Uterus (tissue), 4 donors: ENCODE results near the gene SOAT1. TPM values are rescaled to one million over a fixed set of nuclear protein-coding genes. Genes with fewer than 3 reads are reported as not detected.
"Not testable (repeated sequence)": the region's sequence is repeated elsewhere in the genome, so short reads cannot be mapped to it uniquely, and the experiment has no call there.

Experiments
- DNase-seq, 2 donors: peaks; one replicate each; pipeline ENCODE4 v3.0.0-alpha.2; 2019 to 2020
- H3K27ac ChIP-seq, 2 donors: fragments of 200-600 bp; sonication (generic); 1 replicate in 1 of 2; 2 replicates in 1 of 2; pipeline ENCODE4 v1.5.1; 2016 to 2018
- H3K27me3 ChIP-seq, 2 donors: fragments of 200-600 bp; sonication (generic); one replicate each; pipeline ENCODE4 v1.5.1; 2018 to 2019; ENCODE audit warnings: control low read depth in 1 of 2
- H3K36me3 ChIP-seq, 2 donors: fragments of 200-600 bp; sonication (generic); one replicate each; pipeline ENCODE4 v1.5.1; 2019; ENCODE audit warnings: control low read depth in 1 of 2
- H3K4me1 ChIP-seq, 2 donors: fragments of 200-600 bp; sonication (generic); one replicate each; pipeline ENCODE4 v1.5.1; 2018 to 2019; ENCODE audit warnings: control low read depth in 1 of 2
- H3K4me3 ChIP-seq, 2 donors: fragments of 200-600 bp; sonication (generic); 1 replicate in 1 of 2; 2 replicates in 1 of 2; pipeline ENCODE4 v1.5.1; 2018 to 2019; ENCODE audit warnings: mild to moderate bottlenecking in 1 of 2
- H3K9me3 ChIP-seq, 2 donors: fragments of 200-600 bp; sonication (generic); one replicate each; pipeline ENCODE4 v1.5.1; 2019; ENCODE audit warnings: control low read depth in 1 of 2
- POLR2A ChIP-seq, 2 donors: fragments of 450-650 bp; IDR thresholded peaks; one replicate each; pipeline ENCODE4 v1.6.1; 2016; ENCODE audit warnings: antibody characterized with exemption in 2 of 2, mild to moderate bottlenecking in 1 of 2, moderate library complexity in 1 of 2
- intact Hi-C: fragments of 100-400 bp; cut with DNase I; formaldehyde crosslinking; loops from one replicate; pipeline ENCODE4 v1.15.1; 2023; ENCODE audit warnings: low total_unique reads
- total RNA-seq, 4 donors: library from RNA; depleted of rRNA in 3 of 4; stranded (reverse); fragments of >200 nt in 3 of 4; gene quantifications; one replicate each; pipeline versions ENCODE4 v1.1.0 to v1.2.4, GENCODE V29; 2014 to 2023
- TF ChIP-seq, protein P1 (sequence below), 4 experiments: fragments of 200-600 bp in 2 of 4; fragments of 450-650 bp in 2 of 4; sonication (generic) in 2 of 4; IDR thresholded peaks; one replicate each; pipeline ENCODE4 v1.5.1; 2016 to 2019; ENCODE audit warnings: antibody characterized with exemption in 4 of 4, mild to moderate bottlenecking in 2 of 4, moderate library complexity in 1 of 4
- donor health status: DM: yes; HTN: yes; CAD: no.

Gene SOAT1
- total RNA-seq, 4 donors from 2014 or later = 4.9 to 34.6 (median 18.4) TPM

DNA sequence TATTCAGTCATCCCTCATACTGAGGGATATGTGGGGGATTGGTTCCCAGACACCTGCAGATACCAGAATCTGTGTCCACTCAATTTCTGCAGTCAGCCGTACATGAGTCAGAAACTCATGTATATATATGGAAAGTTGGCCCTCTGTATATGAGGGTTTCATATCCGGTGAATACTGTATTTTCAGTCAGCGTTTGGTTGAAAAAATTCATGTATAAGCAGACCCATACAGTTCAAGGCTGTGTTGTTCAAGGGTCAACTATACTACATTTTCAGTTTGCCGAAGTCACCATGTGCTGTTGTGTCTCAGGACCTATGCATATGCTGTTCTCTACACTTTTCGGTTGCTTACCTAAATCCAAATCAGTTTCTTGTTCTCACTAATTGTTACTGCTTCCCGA lies 82.6 kb downstream of the SOAT1 start:
- intact Hi-C loops = no loop called here
- TF ChIP-seq POLR2A (IDR thresholded peaks at IDR 0.05) = no peak
- TF ChIP-seq, protein P1, sequence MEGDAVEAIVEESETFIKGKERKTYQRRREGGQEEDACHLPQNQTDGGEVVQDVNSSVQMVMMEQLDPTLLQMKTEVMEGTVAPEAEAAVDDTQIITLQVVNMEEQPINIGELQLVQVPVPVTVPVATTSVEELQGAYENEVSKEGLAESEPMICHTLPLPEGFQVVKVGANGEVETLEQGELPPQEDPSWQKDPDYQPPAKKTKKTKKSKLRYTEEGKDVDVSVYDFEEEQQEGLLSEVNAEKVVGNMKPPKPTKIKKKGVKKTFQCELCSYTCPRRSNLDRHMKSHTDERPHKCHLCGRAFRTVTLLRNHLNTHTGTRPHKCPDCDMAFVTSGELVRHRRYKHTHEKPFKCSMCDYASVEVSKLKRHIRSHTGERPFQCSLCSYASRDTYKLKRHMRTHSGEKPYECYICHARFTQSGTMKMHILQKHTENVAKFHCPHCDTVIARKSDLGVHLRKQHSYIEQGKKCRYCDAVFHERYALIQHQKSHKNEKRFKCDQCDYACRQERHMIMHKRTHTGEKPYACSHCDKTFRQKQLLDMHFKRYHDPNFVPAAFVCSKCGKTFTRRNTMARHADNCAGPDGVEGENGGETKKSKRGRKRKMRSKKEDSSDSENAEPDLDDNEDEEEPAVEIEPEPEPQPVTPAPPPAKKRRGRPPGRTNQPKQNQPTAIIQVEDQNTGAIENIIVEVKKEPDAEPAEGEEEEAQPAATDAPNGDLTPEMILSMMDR (IDR thresholded peaks at IDR 0.05) = no peak

DNA sequence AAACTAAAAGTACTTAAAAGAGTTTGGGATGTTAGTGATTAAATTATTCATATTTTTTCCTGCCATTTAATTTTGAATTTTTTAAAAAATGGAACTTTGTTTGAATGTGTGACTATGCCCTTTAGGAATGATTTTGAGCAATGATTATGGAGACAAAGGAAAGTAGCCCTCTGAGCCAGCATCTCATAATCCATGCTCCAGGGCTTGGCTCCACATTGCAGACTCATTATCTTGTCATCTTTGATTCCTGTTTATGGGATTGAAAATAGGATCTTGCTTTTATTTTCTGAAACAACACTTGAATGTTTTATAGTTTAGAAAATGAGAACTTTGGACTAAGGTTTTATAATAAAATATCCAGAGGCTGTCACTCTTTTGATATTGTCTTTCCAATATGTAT lies 86.7 kb downstream of the SOAT1 start:
- Histone ChIP-seq H3K9me3 (no peaks in the 10 kb centered on the region), H3K4me3 (no peak overlapping the region), H3K4me1 (no peaks in the 10 kb centered on the region), H3K36me3 (no peaks in the 10 kb centered on the region), H3K27ac (no peak overlapping the region), H3K27me3 (no peaks in the 10 kb centered on the region)
- intact Hi-C loops = no loop called here
- TF ChIP-seq POLR2A (IDR thresholded peaks at IDR 0.05) = no peak
- TF ChIP-seq, protein P1 (IDR thresholded peaks at IDR 0.05) = no peak
- DNase-seq = no peak

More for the DNA sequence above, 82.6 kb downstream of the SOAT1 start:
- no peaks in the 10 kb centered on the region for H3K27me3 ChIP-seq
- no peaks in the 10 kb centered on the region for H3K36me3 ChIP-seq
- DNase-seq = no peak
- no peak overlapping the region for H3K4me3 ChIP-seq
- no peaks in the 10 kb centered on the region for H3K4me1 ChIP-seq
- H3K27ac ChIP-seq = no peak overlapping the region
- no peaks in the 10 kb centered on the region for H3K9me3 ChIP-seq

DNA sequence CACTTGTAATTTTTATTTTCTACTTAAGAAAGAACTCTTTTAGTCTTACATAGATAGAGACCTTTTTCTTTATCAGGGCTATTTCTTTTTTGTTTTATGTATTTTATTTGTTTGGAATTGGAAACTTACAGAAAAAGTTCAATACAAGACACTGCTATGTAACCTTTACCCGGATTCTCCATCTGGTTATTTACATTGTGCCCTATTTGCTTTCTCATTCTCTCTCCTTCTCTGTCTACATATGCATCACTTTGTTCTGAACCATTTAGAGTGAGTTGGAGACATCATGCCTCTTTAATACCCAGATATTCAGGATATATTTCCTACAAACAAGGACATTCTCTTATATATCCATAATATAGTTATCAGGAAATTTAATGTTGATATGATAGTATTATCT lies 90.4 kb downstream of the SOAT1 start:
- Histone ChIP-seq H3K27me3 (no peaks in the 10 kb centered on the region), H3K27ac (no peak overlapping the region), H3K9me3 (no peaks in the 10 kb centered on the region), H3K36me3 (no peaks in the 10 kb centered on the region), H3K4me1 (no peaks in the 10 kb centered on the region), H3K4me3 (no peak overlapping the region)
- TF ChIP-seq, protein P1 (IDR thresholded peaks at IDR 0.05) = no peak
- no peak for TF ChIP-seq POLR2A (IDR thresholded peaks at IDR 0.05)
- intact Hi-C loops = no loop called here
- DNase-seq = no peak

DNA sequence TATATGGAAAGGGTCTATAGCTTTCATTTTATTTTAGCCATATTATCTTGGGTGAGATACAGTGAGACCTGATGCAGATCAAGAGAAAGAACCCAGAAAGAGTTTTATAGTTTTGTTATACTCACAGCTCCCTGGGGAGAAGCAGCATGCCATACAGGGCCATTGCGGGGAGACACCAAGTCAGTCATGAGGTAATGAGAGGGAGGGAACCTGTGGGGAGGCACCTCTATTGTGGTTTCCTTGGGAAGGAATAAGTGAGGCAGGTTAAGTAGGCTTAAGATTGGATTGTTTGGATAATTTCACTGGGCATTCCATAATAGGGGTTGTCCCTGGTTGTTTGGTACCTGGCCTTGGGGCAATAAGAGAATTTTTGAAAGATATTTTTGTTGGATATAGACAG lies 91.9 kb downstream of the SOAT1 start:
- H3K9me3 ChIP-seq = no peaks in the 10 kb centered on the region
- intact Hi-C loops = no loop called here
- H3K4me3 ChIP-seq = no peak overlapping the region
- no peak overlapping the region for H3K27ac ChIP-seq
- H3K4me1 ChIP-seq = no peaks in the 10 kb centered on the region
- TF ChIP-seq POLR2A (IDR thresholded peaks at IDR 0.05) = no peak
- TF ChIP-seq, protein P1 (IDR thresholded peaks at IDR 0.05) = no peak
- no peaks in the 10 kb centered on the region for H3K36me3 ChIP-seq
- no peak for DNase-seq
- no peaks in the 10 kb centered on the region for H3K27me3 ChIP-seq

DNA sequence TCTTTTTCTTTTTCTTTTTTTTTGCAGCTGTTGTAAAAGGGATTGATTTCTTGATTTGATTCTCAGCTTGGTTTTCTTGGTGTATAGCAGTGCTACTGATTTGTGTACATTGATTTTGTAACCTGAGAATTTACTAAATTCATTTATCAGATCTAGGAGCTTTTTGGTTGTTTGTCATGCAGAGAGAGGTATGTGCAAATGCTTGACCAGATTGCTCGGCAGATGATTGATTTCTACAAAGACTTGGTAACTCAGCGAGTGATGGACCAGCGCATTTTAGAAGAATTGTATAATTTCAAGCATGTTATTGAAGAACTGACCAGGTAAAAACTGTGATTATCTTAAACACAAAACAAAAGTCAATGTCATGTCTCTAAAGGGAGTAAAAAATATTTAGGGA lies 100.1 kb downstream of the SOAT1 start:
- TF ChIP-seq POLR2A (IDR thresholded peaks at IDR 0.05) = no peak
- TF ChIP-seq, protein P1 (IDR thresholded peaks at IDR 0.05) = no peak
- Histone ChIP-seq H3K27ac (no peak overlapping the region), H3K36me3 (no peaks in the 10 kb centered on the region), H3K27me3 (no peaks in the 10 kb centered on the region), H3K4me3 (no peak overlapping the region), H3K9me3 (no peaks in the 10 kb centered on the region), H3K4me1 (no peaks in the 10 kb centered on the region)
- intact Hi-C loops = no loop called here
- no peak for DNase-seq

DNA sequence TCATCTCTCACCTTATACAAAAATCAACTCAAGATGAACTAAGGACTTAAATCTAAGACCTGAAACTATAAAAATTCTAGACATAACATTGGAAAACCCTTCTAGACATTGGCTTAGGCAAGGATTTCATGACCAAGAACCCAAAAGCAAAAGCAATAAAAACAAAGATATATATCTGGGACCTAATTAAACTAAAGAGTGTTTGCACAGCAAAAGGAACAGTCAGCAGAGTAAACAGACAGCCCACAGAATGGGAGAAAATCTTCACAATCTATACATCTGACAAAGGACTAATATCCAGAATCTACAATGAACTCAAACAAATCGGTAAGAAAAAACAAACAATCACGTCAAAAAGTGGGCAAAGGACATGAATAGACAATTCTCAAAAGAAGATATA lies 105.8 kb downstream of the SOAT1 start:
- H3K27me3 ChIP-seq, H3K9me3 ChIP-seq, DNase-seq, H3K36me3 ChIP-seq, H3K4me1 ChIP-seq, H3K27ac ChIP-seq, intact Hi-C loops, H3K4me3 ChIP-seq: not testable (repeated sequence)
